H9 (cell line): Measurements from ENCODE around the gene DLX1. TPM values are rescaled to one million over a fixed set of nuclear protein-coding genes. Genes with fewer than 3 reads are reported as not detected.

ENCODE experiments used
- DNase-seq: peaks from one replicate; pipeline ENCODE4 v3.0.0-alpha.2; 2017
- H2AFZ ChIP-seq: one replicate; pipeline ENCODE4 v1.6.1; 2013; ENCODE audit warnings: mild to moderate bottlenecking, low read length, control low read depth, moderate library complexity
- H2AK5ac ChIP-seq: 2 replicates; pipeline ENCODE4 v1.6.1; 2013; ENCODE audit warnings: low read length, control low read depth, mixed read lengths; ENCODE audit not compliant: insufficient read length
- H2BK120ac ChIP-seq: one replicate; pipeline ENCODE4 v1.6.1; 2013; ENCODE audit warnings: low read depth, mild to moderate bottlenecking, low read length, control low read depth, inconsistent platforms; ENCODE audit not compliant: poor library complexity, severe bottlenecking
- H2BK12ac ChIP-seq: 2 replicates; pipeline ENCODE4 v1.6.1; 2013; ENCODE audit warnings: low read length, control low read depth, mixed read lengths, low read depth; ENCODE audit not compliant: insufficient read length
- H2BK15ac ChIP-seq: 2 replicates; pipeline ENCODE4 v1.6.1; 2013; ENCODE audit warnings: low read depth, low read length, control low read depth
- H2BK20ac ChIP-seq: one replicate; pipeline ENCODE4 v1.6.1; 2013; ENCODE audit warnings: low read depth, mild to moderate bottlenecking, low read length, control low read depth, inconsistent platforms; ENCODE audit not compliant: poor library complexity, severe bottlenecking
- H2BK5ac ChIP-seq: 2 replicates; pipeline ENCODE4 v1.6.1; 2013; ENCODE audit warnings: low read length, control low read depth, mixed read lengths; ENCODE audit not compliant: insufficient read length
- H3K14ac ChIP-seq: 2 replicates; pipeline ENCODE4 v1.6.1; 2013; ENCODE audit warnings: low read length, control low read depth; ENCODE audit not compliant: insufficient read depth
- H3K18ac ChIP-seq: 2 replicates; pipeline ENCODE4 v1.6.1; 2013; ENCODE audit warnings: low read depth, mild to moderate bottlenecking, mixed read lengths, low read length, control low read depth; ENCODE audit not compliant: insufficient read length
- H3K23ac ChIP-seq: 2 replicates; pipeline ENCODE4 v1.6.1; 2013; ENCODE audit warnings: low read length, control low read depth, mixed read lengths, low read depth; ENCODE audit not compliant: insufficient read length
- H3K23me2 ChIP-seq: 2 replicates; pipeline ENCODE4 v1.6.1; 2013; ENCODE audit warnings: low read depth, mild to moderate bottlenecking, mixed read lengths, low read length, control low read depth; ENCODE audit not compliant: insufficient read length, poor library complexity, severe bottlenecking
- H3K27ac ChIP-seq: 2 replicates; pipeline ENCODE4 v1.5.1; 2013; ENCODE audit warnings: low read length, control low read depth, mixed read lengths, low read depth; ENCODE audit not compliant: insufficient read length
- H3K27me3 ChIP-seq: 2 replicates; pipeline ENCODE4 v1.6.1; 2013; ENCODE audit warnings: low read length, control low read depth, inconsistent platforms; ENCODE audit not compliant: insufficient read depth
- H3K4ac ChIP-seq: 2 replicates; pipeline ENCODE4 v1.6.1; 2013; ENCODE audit warnings: low read depth, mild to moderate bottlenecking, control low read depth, inconsistent platforms, low read length, moderate library complexity
- H3K4me1 ChIP-seq: 2 replicates; pipeline ENCODE4 v1.6.1; 2013; ENCODE audit warnings: low read length, control low read depth, inconsistent platforms; ENCODE audit not compliant: insufficient read depth
- H3K4me2 ChIP-seq: 2 replicates; pipeline ENCODE4 v1.6.1; 2013; ENCODE audit warnings: low read length, control low read depth, mixed read lengths; ENCODE audit not compliant: insufficient read length, insufficient read depth
- H3K56ac ChIP-seq: 2 replicates; pipeline ENCODE4 v1.6.1; 2013; ENCODE audit warnings: low read depth, mild to moderate bottlenecking, mixed read lengths, low read length, control low read depth; ENCODE audit not compliant: insufficient read length
- H3K79me1 ChIP-seq: 2 replicates; pipeline ENCODE4 v1.6.1; 2013; ENCODE audit warnings: low read depth, mild to moderate bottlenecking, moderate library complexity, low read length, control low read depth, inconsistent platforms; ENCODE audit not compliant: insufficient read depth, poor library complexity, severe bottlenecking
- H3K79me2 ChIP-seq: 2 replicates; pipeline ENCODE4 v1.6.1; 2013; ENCODE audit warnings: low read length, control low read depth, inconsistent platforms; ENCODE audit not compliant: insufficient read depth
- H3K9ac ChIP-seq: 2 replicates; pipeline ENCODE4 v1.6.1; 2013; ENCODE audit warnings: low read length, control low read depth, mixed read lengths; ENCODE audit not compliant: insufficient read length; ENCODE audit errors: extremely low read depth
- H3K9me3 ChIP-seq: one replicate; pipeline ENCODE4 v1.6.1; 2013; ENCODE audit warnings: low read depth, low read length, inconsistent platforms; ENCODE audit not compliant: control insufficient read depth
- H3T11ph ChIP-seq: one replicate; pipeline ENCODE4 v1.6.1; 2013; ENCODE audit warnings: mild to moderate bottlenecking, low read length, control low read depth, inconsistent platforms
- H4K20me1 ChIP-seq: one replicate; pipeline ENCODE4 v1.6.1; 2013; ENCODE audit not compliant: control insufficient read depth, insufficient read length, insufficient read depth
- H4K5ac ChIP-seq: 2 replicates; pipeline ENCODE4 v1.6.1; 2013; ENCODE audit warnings: low read depth, mild to moderate bottlenecking, mixed read lengths, low read length, control low read depth; ENCODE audit not compliant: insufficient read length
- H4K8ac ChIP-seq: replicated peaks from 2 replicates; pipeline ENCODE4 v1.6.1; 2013; ENCODE audit warnings: low read length, control low read depth, mixed read lengths, low read depth; ENCODE audit not compliant: insufficient read length
- H4K91ac ChIP-seq: 2 replicates; pipeline ENCODE4 v1.6.1; 2013; ENCODE audit warnings: low read depth, mild to moderate bottlenecking, moderate library complexity, mixed read lengths, low read length, control low read depth; ENCODE audit not compliant: insufficient read length
- H3K27ac Mint-ChIP-seq, 3 experiments: 2 replicates in 2 of 3; 3 replicates in 1 of 3; pipeline ENCODE4 v1.8.0; 2020 to 2021; ENCODE audit warnings: mixed read lengths in 3 of 3, mild to moderate bottlenecking in 1 of 3, moderate library complexity in 1 of 3
- H3K27me3 Mint-ChIP-seq: 2 replicates; pipeline ENCODE4 v1.8.0; 2021; ENCODE audit warnings: low read depth, mild to moderate bottlenecking, moderate library complexity, mixed read lengths
- H3K36me3 Mint-ChIP-seq, 3 experiments: 2 replicates in 2 of 3; 3 replicates in 1 of 3; pipeline ENCODE4 v1.8.0; 2020 to 2021; ENCODE audit warnings: low read depth in 3 of 3, mixed read lengths in 3 of 3; ENCODE audit not compliant: insufficient read depth in 1 of 3
- H3K4me1 Mint-ChIP-seq, 2 experiments: 2 replicates each; pipeline ENCODE4 v1.8.0; 2020; ENCODE audit warnings: mixed read lengths in 2 of 2
- H3K4me3 Mint-ChIP-seq, 2 experiments: 2 replicates in 1 of 2; 3 replicates in 1 of 2; pipeline ENCODE4 v1.8.0; 2020 to 2021; ENCODE audit warnings: mild to moderate bottlenecking in 2 of 2, mixed read lengths in 2 of 2, moderate library complexity in 1 of 2
- H3K9me3 Mint-ChIP-seq, 2 experiments: 2 replicates in 1 of 2; 3 replicates in 1 of 2; pipeline ENCODE4 v1.8.0; 2020; ENCODE audit warnings: mild to moderate bottlenecking in 2 of 2, mixed read lengths in 2 of 2, moderate library complexity in 1 of 2
- CTCF ChIP-seq: fragments of 200-600 bp; sonication (generic); conservative IDR thresholded peaks from 3 replicates; pipeline ENCODE4 v1.8.0; 2021; ENCODE audit warnings: antibody characterized with exemption, mild to moderate bottlenecking
- WGBS: extraction: QIAGEN DNeasy Blood & Tissue Kit; methylation state at CpG from one replicate; pipeline ENCODE4 v1.1.7; 2013; ENCODE audit warnings: missing lambda C conversion rate, low lambda C conversion rate, mixed read lengths; ENCODE audit not compliant: insufficient read length; ENCODE audit errors: extremely low coverage; 5-methylcytosine and 5-hydroxymethylcytosine counted together
- total RNA-seq: library from RNA; stranded (reverse); gene quantifications from 2 replicates; pipeline ENCODE4 v1.2.1, GENCODE V29; 2021

The DLX1 gene
- total RNA-seq, 1 experiment from 2014 or later = not detected

GRCh38 chr2:172081221-172082022 is 3.9 kb upstream of the DLX1 start:
- H2BK15ac ChIP-seq = no peak overlapping the region
- no CpG with 5 or more reads among the region's 36 CpGs for WGBS
- TF ChIP-seq CTCF = no peak
- H3K18ac ChIP-seq = no peak overlapping the region
- H3K79me2 ChIP-seq = no peaks in the 10 kb centered on the region
- H3K56ac ChIP-seq = no peak overlapping the region
- H3K4me1 ChIP-seq = no peaks in the 10 kb centered on the region
- H3K27me3 ChIP-seq = peaks cover 72% of the 10 kb centered on the region
- no peak overlapping the region for H2BK120ac ChIP-seq
- H4K91ac ChIP-seq = no peak overlapping the region
- H4K5ac ChIP-seq = no peak overlapping the region
- H3K27me3 Mint-ChIP-seq = peaks cover 99% of the 10 kb centered on the region
- peak; percentile 68 for DNase-seq
- no peaks in the 10 kb centered on the region for H3K79me1 ChIP-seq
- H3K9me3 Mint-ChIP-seq = peaks cover 2 to 3% of the 10 kb centered on the region in 2 experiments; a peak in 3 of 5 replicates
- H3K27ac ChIP-seq = no peak overlapping the region
- no peak overlapping the region for H2AK5ac ChIP-seq
- no peak overlapping the region for H3K9ac ChIP-seq
- H3K4me1 Mint-ChIP-seq = peaks cover 27 to 44% of the 10 kb centered on the region in 2 experiments
- H3K23me2 ChIP-seq = peaks cover 16% of the 10 kb centered on the region
- H2AFZ ChIP-seq = no peak overlapping the region
- H3K23ac ChIP-seq = no peak overlapping the region
- no peaks in the 10 kb centered on the region; a peak in 1 of 7 replicates for H3K36me3 Mint-ChIP-seq
- no peaks in the 10 kb centered on the region for H4K20me1 ChIP-seq
- peak overlapping the region; percentile 42 for H3K4me2 ChIP-seq
- no peak overlapping the region for H2BK20ac ChIP-seq
- no peak overlapping the region for H3K14ac ChIP-seq
- peak overlapping the region in 1 of 2 experiments; percentile 64; a peak in 2 of 5 replicates for H3K4me3 Mint-ChIP-seq
- H3K9me3 ChIP-seq = no peaks in the 10 kb centered on the region
- H4K8ac ChIP-seq = no peak overlapping the region
- no peak overlapping the region for H3T11ph ChIP-seq
- H2BK5ac ChIP-seq = no peak overlapping the region
- H2BK12ac ChIP-seq = no peak overlapping the region
- H3K27ac Mint-ChIP-seq = no peak overlapping the region
- H3K4ac ChIP-seq = no peak overlapping the region
